Stimulated activated memory B cell treated with anti-CD40 and anti-IgM and Interleukin-4, amounts not matched to agents 10 μg/mL and 1 μg/mL and 100 μg/mL, for 72 hours (primary cell): ENCODE results near the gene ASGR2.
A peak's percentile ranks its signal among the peaks of the same experiment; 100 is the strongest.

Source experiments
- ATAC-seq: fragments of 150-1000 bp; cut with Tn5 transposase; 2 replicates; pipeline ENCODE4 v1.10.0; 2021
- H3K27ac Mint-ChIP-seq: one replicate; pipeline ENCODE4 v1.8.0; 2022; ENCODE audit warnings: mild to moderate bottlenecking, mixed read lengths
- H3K27me3 Mint-ChIP-seq: one replicate; pipeline ENCODE4 v1.8.0; 2022; ENCODE audit warnings: mixed read lengths
- H3K36me3 Mint-ChIP-seq: one replicate; pipeline ENCODE4 v1.8.0; 2022; ENCODE audit warnings: mixed read lengths
- H3K4me1 Mint-ChIP-seq: one replicate; pipeline ENCODE4 v1.8.0; 2022; ENCODE audit warnings: mixed read lengths
- H3K4me3 Mint-ChIP-seq: one replicate; pipeline ENCODE4 v1.8.0; 2022; ENCODE audit warnings: mild to moderate bottlenecking, moderate library complexity, mixed read lengths
- H3K9me3 Mint-ChIP-seq: one replicate; pipeline ENCODE4 v1.8.0; 2022; ENCODE audit warnings: mixed read lengths

Gene ASGR2

GRCh38 chr17:7068268-7068667 lies 46.4 kb downstream of the ASGR2 start:
- peaks cover 15% of the 10 kb centered on the region for H3K36me3 Mint-ChIP-seq
- no peak overlapping the region for H3K27ac Mint-ChIP-seq
- ATAC-seq = no peak
- H3K4me1 Mint-ChIP-seq = no peaks in the 10 kb centered on the region
- H3K4me3 Mint-ChIP-seq = no peak overlapping the region
- H3K27me3 Mint-ChIP-seq = peaks cover 53% of the 10 kb centered on the region
- H3K9me3 Mint-ChIP-seq = peaks cover 20% of the 10 kb centered on the region

- Mint-ChIP-seq H3K9me3 (peaks cover 20% of the 10 kb centered on the region), H3K27me3 (peaks cover 62% of the 10 kb centered on the region), H3K4me1 (no peaks in the 10 kb centered on the region), H3K27ac (no peak overlapping the region), H3K4me3 (no peak overlapping the region), H3K36me3 (peaks cover 15% of the 10 kb centered on the region)
- ATAC-seq = no peak
Measured at GRCh38 chr17:7067198-7067597, 47.4 kb downstream of the ASGR2 start.

- ATAC-seq = no peak
- peaks cover 9% of the 10 kb centered on the region for H3K4me1 Mint-ChIP-seq
- H3K27ac Mint-ChIP-seq = no peak overlapping the region
Measured at GRCh38 chr17:7064261-7064660, 50.4 kb downstream of the ASGR2 start.

GRCh38 chr17:7063518-7064094 lies 51.0 kb downstream of the ASGR2 start:
- H3K4me1 Mint-ChIP-seq = peaks cover 9% of the 10 kb centered on the region
- peaks cover 11% of the 10 kb centered on the region for H3K36me3 Mint-ChIP-seq
- peaks cover 12% of the 10 kb centered on the region for H3K9me3 Mint-ChIP-seq
- no peak overlapping the region for H3K4me3 Mint-ChIP-seq
- no peak for ATAC-seq
- no peak overlapping the region for H3K27ac Mint-ChIP-seq
- H3K27me3 Mint-ChIP-seq = peaks cover 62% of the 10 kb centered on the region

More at GRCh38 chr17:7064261-7064660, 50.4 kb downstream of the ASGR2 start:
- Mint-ChIP-seq H3K4me3 (no peak overlapping the region), H3K36me3 (peaks cover 15% of the 10 kb centered on the region), H3K9me3 (peaks cover 18% of the 10 kb centered on the region), H3K27me3 (peaks cover 60% of the 10 kb centered on the region)

DNA sequence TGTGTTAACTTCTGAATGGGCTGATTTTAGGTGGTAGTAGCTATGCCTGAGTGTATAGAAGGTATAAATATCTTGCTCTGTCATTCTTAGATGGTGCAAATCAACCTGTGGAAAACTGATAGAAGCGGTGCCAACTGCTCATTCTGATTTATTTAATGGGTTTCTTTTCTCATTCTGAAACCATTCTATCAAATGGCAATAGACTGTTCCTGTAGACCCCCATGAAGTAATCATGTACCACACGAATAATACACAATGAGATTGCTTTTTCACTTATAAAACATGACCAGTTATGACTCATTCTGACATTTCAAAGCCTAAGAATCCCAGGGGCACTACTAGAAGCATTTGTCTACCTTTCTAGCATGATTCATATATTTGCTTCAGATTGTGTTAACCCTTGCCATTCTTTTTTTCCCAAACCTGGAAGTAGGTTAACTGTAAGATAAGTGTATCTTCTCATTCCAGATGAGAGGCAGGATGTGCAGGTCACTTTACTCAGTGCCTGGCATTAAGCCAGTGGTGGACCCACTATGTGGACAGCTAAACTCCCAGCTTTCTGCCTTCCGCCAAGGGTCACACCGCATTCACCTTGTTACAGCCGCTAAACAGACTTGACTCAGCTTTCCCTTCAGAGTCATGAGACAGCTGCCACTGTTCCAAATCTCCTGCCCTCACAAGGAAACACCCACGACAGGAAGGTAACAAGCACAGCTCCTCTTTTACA lies 54.3 kb downstream of the ASGR2 start:
- Mint-ChIP-seq H3K27ac (peak overlapping the region; percentile 14), H3K9me3 (no peaks in the 10 kb centered on the region), H3K36me3 (no peaks in the 10 kb centered on the region), H3K4me3 (no peak overlapping the region), H3K4me1 (peaks cover 9% of the 10 kb centered on the region), H3K27me3 (peaks cover 54% of the 10 kb centered on the region)
- peak; percentile 16 for ATAC-seq

DNA sequence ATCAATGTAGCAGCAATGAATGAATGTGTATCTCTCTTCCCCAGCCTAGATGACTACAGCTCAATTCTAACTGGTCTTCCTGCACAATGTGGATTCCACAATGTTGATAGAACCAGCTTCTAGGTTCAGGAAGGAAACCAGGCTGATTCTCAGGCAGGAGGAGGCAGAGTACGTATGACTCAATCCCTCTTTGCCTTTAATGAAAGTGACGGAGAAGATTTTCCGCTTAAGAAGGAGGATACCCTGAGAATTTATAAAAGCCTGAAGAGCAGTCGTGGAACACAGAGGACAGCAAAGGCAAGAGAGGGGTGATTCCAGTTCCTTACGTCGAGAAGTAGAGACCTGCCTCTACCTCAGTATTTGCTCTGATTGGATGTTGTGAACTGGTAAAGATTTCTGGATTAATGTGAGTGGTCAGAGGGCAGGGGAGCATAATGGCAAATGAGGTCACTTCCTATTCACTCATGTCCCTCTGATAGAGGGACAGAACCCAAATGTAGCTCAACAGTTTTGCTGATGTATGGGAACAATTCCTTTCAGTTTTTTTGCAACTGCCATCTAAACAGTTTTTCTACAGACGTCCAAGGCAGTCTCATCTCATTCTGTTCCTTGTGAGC lies 55.7 kb downstream of the ASGR2 start:
- ATAC-seq = no peak
- H3K9me3 Mint-ChIP-seq = no peaks in the 10 kb centered on the region
- no peak overlapping the region for H3K27ac Mint-ChIP-seq
- H3K4me1 Mint-ChIP-seq = peaks cover 9% of the 10 kb centered on the region
- H3K27me3 Mint-ChIP-seq = peaks cover 40% of the 10 kb centered on the region
- no peak overlapping the region for H3K4me3 Mint-ChIP-seq
- H3K36me3 Mint-ChIP-seq = no peaks in the 10 kb centered on the region

DNA sequence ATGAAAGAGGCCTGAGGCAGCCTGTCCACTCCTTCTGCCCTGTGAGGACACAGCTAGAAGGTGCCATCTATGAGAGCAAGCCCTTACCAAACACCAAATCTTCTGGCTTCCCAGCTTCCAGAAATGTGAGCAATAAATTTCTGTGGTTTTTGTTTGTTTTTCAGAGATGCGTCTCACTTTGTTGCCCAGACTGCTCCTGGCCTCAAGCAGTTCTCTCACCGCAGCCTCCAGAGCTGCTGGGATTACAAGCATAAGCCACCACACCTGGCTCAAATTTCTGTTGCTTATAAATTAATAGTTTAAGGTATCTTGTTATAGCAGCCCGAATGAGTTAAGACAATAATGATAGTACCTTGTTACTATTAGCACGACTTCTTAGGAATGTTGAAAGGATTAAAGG lies 58.2 kb downstream of the ASGR2 start:
- Mint-ChIP-seq H3K27ac (no peak overlapping the region), H3K27me3 (peaks cover 17% of the 10 kb centered on the region), H3K36me3 (no peaks in the 10 kb centered on the region), H3K4me1 (peaks cover 9% of the 10 kb centered on the region), H3K9me3 (no peaks in the 10 kb centered on the region), H3K4me3 (no peak overlapping the region)
- ATAC-seq = no peak
